ENCODE data around the gene GTF3C4.

GTF3C4 gene

GRCh38 chr9:132638240-132638639 is 32.0 kb upstream of the GTF3C4 start:
- TF ChIP-seq YY1 (IDR thresholded peaks at IDR 0.05; ENCODE audit: low read depth) (no peak), EGR1 (IDR thresholded peaks at IDR 0.05) (no peak), CEBPB (IDR thresholded peaks at IDR 0.05) (no peak), NFIC (IDR thresholded peaks at IDR 0.05) (no peak), REST (IDR thresholded peaks at IDR 0.05; ENCODE audit: low read depth) (no peak), CREB1 (IDR thresholded peaks at IDR 0.05; ENCODE audit: low read depth) (no peak)

- no peak for TF ChIP-seq RAD21 (IDR thresholded peaks at IDR 0.05; ENCODE audit: low read depth)
- TF ChIP-seq CREB1 (IDR thresholded peaks at IDR 0.05; ENCODE audit: low read depth): no peak
- TF ChIP-seq CEBPB (IDR thresholded peaks at IDR 0.05): no peak
Measured at GRCh38 chr9:132639322-132639721, 30.9 kb upstream of the GTF3C4 start.

- TF ChIP-seq REST (IDR thresholded peaks at IDR 0.05; ENCODE audit: low read depth) (no peak), CEBPB (IDR thresholded peaks at IDR 0.05) (no peak), FOXM1 (IDR thresholded peaks at IDR 0.05; ENCODE audit: borderline replicate concordance, low read depth) (no peak), NFIC (IDR thresholded peaks at IDR 0.05) (no peak), YY1 (IDR thresholded peaks at IDR 0.05; ENCODE audit: low read depth) (no peak), TCF12 (IDR thresholded peaks at IDR 0.05; ENCODE audit: low read depth) (no peak), USF1 (IDR thresholded peaks at IDR 0.05) (no peak)
Measured at GRCh38 chr9:132641216-132641615, 29.0 kb upstream of the GTF3C4 start.

- TF ChIP-seq TCF12 (IDR thresholded peaks at IDR 0.05; ENCODE audit: low read depth) (no peak), EP300 (IDR thresholded peaks at IDR 0.05; ENCODE audit: borderline replicate concordance) (no peak), TAF1 (IDR thresholded peaks at IDR 0.05; ENCODE audit: low read depth) (no peak), CREB1 (IDR thresholded peaks at IDR 0.05; ENCODE audit: low read depth) (no peak), RAD21 (IDR thresholded peaks at IDR 0.05; ENCODE audit: low read depth) (no peak), REST (IDR thresholded peaks at IDR 0.05; ENCODE audit: low read depth) (no peak), EGR1 (IDR thresholded peaks at IDR 0.05) (no peak), CEBPB (IDR thresholded peaks at IDR 0.05) (no peak), MAX (IDR thresholded peaks at IDR 0.05) (no peak), NFIC (IDR thresholded peaks at IDR 0.05) (no peak), ZBTB7A (IDR thresholded peaks at IDR 0.05; ENCODE audit: low read depth) (no peak), FOXM1 (IDR thresholded peaks at IDR 0.05; ENCODE audit: borderline replicate concordance, low read depth) (no peak)
Measured at GRCh38 chr9:132644251-132644650, 26.0 kb upstream of the GTF3C4 start.

GRCh38 chr9:132645306-132645705 is 25.0 kb upstream of the GTF3C4 start:
- no peak for TF ChIP-seq EGR1 (IDR thresholded peaks at IDR 0.05)
- no peak for TF ChIP-seq YY1 (IDR thresholded peaks at IDR 0.05; ENCODE audit: low read depth)
- TF ChIP-seq FOXM1 (IDR thresholded peaks at IDR 0.05; ENCODE audit: borderline replicate concordance, low read depth): no peak
- TF ChIP-seq REST (IDR thresholded peaks at IDR 0.05; ENCODE audit: low read depth): no peak
- TF ChIP-seq CEBPB (IDR thresholded peaks at IDR 0.05): no peak
- TF ChIP-seq USF1 (IDR thresholded peaks at IDR 0.05): no peak
- TF ChIP-seq NFIC (IDR thresholded peaks at IDR 0.05): no peak
- TF ChIP-seq EP300 (IDR thresholded peaks at IDR 0.05; ENCODE audit: borderline replicate concordance): no peak
- TF ChIP-seq TAF1 (IDR thresholded peaks at IDR 0.05; ENCODE audit: low read depth): no peak
- no peak for TF ChIP-seq ZBTB7A (IDR thresholded peaks at IDR 0.05; ENCODE audit: low read depth)
- TF ChIP-seq CREB1 (IDR thresholded peaks at IDR 0.05; ENCODE audit: low read depth): no peak
- TF ChIP-seq RAD21 (IDR thresholded peaks at IDR 0.05; ENCODE audit: low read depth): no peak
- TF ChIP-seq MAX (IDR thresholded peaks at IDR 0.05): no peak
- TF ChIP-seq TEAD4 (IDR thresholded peaks at IDR 0.05): no peak
- no peak for TF ChIP-seq TCF12 (IDR thresholded peaks at IDR 0.05; ENCODE audit: low read depth)

All from Ishikawa (cell line).